Hematopoietic multipotent progenitor cell treated with erythropoietin and hydrocortisone succinate and interleukin-3 and kit ligand, for 15 days (in vitro differentiated cells): ENCODE measurements around the gene AJM1.

Experiments used
- DNase-seq: peaks from one replicate; pipeline ENCODE4 v3.0.0-alpha.2; 2015; ENCODE audit warnings: low spot score

AJM1 gene

GRCh38 chr9:136808075-136808805 lies 34.0 kb upstream of the AJM1 start:
- DNase-seq = no peak

GRCh38 chr9:136808806-136809158 lies 33.5 kb upstream of the AJM1 start:
- no peak for DNase-seq

- no peak for DNase-seq
These were observed 27.4 kb upstream of the AJM1 start for GRCh38 chr9:136814725-136815421.

GRCh38 chr9:136815422-136815782 lies 26.9 kb upstream of the AJM1 start:
- DNase-seq = no peak

GRCh38 chr9:136820971-136821825 lies 21.1 kb upstream of the AJM1 start:
- DNase-seq = no peak

- DNase-seq = no peak
These were observed 20.3 kb upstream of the AJM1 start for GRCh38 chr9:136821826-136822544.

- DNase-seq = no peak
These were observed 18.9 kb upstream of the AJM1 start for GRCh38 chr9:136823136-136824046.

GRCh38 chr9:136824496-136825225 lies 17.6 kb upstream of the AJM1 start:
- DNase-seq = no peak

GRCh38 chr9:136825295-136826187 lies 16.7 kb upstream of the AJM1 start:
- no peak for DNase-seq

- no peak for DNase-seq
These were observed 16.1 kb upstream of the AJM1 start for GRCh38 chr9:136826188-136826541.

- no peak for DNase-seq
These were observed 15.3 kb upstream of the AJM1 start for GRCh38 chr9:136826703-136827582.

GRCh38 chr9:136827794-136828473 lies 14.3 kb upstream of the AJM1 start:
- DNase-seq = no peak

- DNase-seq = no peak
These were observed 13.7 kb upstream of the AJM1 start for GRCh38 chr9:136828474-136829140.

GRCh38 chr9:136829412-136829811 lies 12.9 kb upstream of the AJM1 start:
- DNase-seq = no peak

GRCh38 chr9:136829981-136830885 lies 12.0 kb upstream of the AJM1 start:
- DNase-seq = no peak

GRCh38 chr9:136831002-136831719 lies 11.1 kb upstream of the AJM1 start:
- DNase-seq = no peak
